Tongue (tissue), 2 donors: Measurements from ENCODE around the gene FBXO28. TPM values are rescaled to one million over a fixed set of nuclear protein-coding genes. Genes with fewer than 3 reads are reported as not detected.
A peak's percentile ranks its signal among the peaks of the same experiment; 100 is the strongest.

Experiments used
- DNase-seq: peaks from one replicate; pipeline ENCODE4 v3.0.0-alpha.2; 2015
- total RNA-seq: library from RNA; depleted of rRNA; stranded (reverse); fragments of >200 nt; gene quantifications from one replicate; pipeline ENCODE4 v1.2.3, GENCODE V29; 2014

The FBXO28 gene
- total RNA-seq, 1 donor from 2014 or later: 31.0 TPM

- no peak for DNase-seq
These were observed 18.0 kb upstream of the FBXO28 start for GRCh38 chr1:224095867-224096266.

- DNase-seq: no peak
These were observed 17.1 kb upstream of the FBXO28 start for GRCh38 chr1:224096773-224097172.

- no peak for DNase-seq
These were observed 15.9 kb upstream of the FBXO28 start for GRCh38 chr1:224098007-224098406.

- DNase-seq: no peak
These were observed 7.2 kb upstream of the FBXO28 start for GRCh38 chr1:224106568-224107281.

- no peak for DNase-seq
These were observed 6.7 kb upstream of the FBXO28 start for GRCh38 chr1:224107282-224107625.

- no peak for DNase-seq
These were observed 4.9 kb upstream of the FBXO28 start for GRCh38 chr1:224108991-224109390.

- no peak for DNase-seq
These were observed 3.9 kb upstream of the FBXO28 start for GRCh38 chr1:224109981-224110380.

GRCh38 chr1:224113005-224113404 is 906 bp upstream of the FBXO28 start:
- no peak for DNase-seq

GRCh38 chr1:224113545-224113917 is 380 bp upstream of the FBXO28 start:
- no peak for DNase-seq

GRCh38 chr1:224114787-224115175 is 870 bp downstream of the FBXO28 start:
- DNase-seq: no peak

- DNase-seq: peak; percentile 68
These were observed 2.2 kb downstream of the FBXO28 start for GRCh38 chr1:224116131-224116530.

- DNase-seq: no peak
These were observed 4.8 kb downstream of the FBXO28 start for GRCh38 chr1:224118688-224119087.

- DNase-seq: no peak
These were observed 9.2 kb downstream of the FBXO28 start for GRCh38 chr1:224123136-224123535.

- no peak for DNase-seq
These were observed 10.3 kb downstream of the FBXO28 start for GRCh38 chr1:224124220-224124619.

- no peak for DNase-seq
These were observed 14.3 kb downstream of the FBXO28 start for GRCh38 chr1:224127925-224128819.

GRCh38 chr1:224131253-224131652 is 17.3 kb downstream of the FBXO28 start:
- no peak for DNase-seq

- no peak for DNase-seq
These were observed 19.0 kb downstream of the FBXO28 start for GRCh38 chr1:224132901-224133300.

- no peak for DNase-seq
These were observed 19.9 kb downstream of the FBXO28 start for GRCh38 chr1:224133741-224134299.

GRCh38 chr1:224137518-224137917 is 23.6 kb downstream of the FBXO28 start:
- DNase-seq: no peak

- no peak for DNase-seq
These were observed 24.3 kb downstream of the FBXO28 start for GRCh38 chr1:224138198-224138597.

GRCh38 chr1:224141693-224142092 is 27.8 kb downstream of the FBXO28 start:
- no peak for DNase-seq

- DNase-seq: no peak
These were observed 35.8 kb downstream of the FBXO28 start for GRCh38 chr1:224149709-224150108.

- no peak for DNase-seq
These were observed 37.2 kb downstream of the FBXO28 start for GRCh38 chr1:224151117-224151516.
